Measurements from ENCODE around the gene PHLDA1.
"Not testable (repeated sequence)": the region's sequence is repeated elsewhere in the genome, so short reads cannot be mapped to it uniquely, and the experiment has no call there.

Gene PHLDA1

GRCh38 chr12:76018111-76018510 is 13.5 kb downstream of the PHLDA1 start:
- no peak for DNase-seq

GRCh38 chr12:76014007-76014406 is 17.6 kb downstream of the PHLDA1 start:
- no peak for DNase-seq

DNA sequence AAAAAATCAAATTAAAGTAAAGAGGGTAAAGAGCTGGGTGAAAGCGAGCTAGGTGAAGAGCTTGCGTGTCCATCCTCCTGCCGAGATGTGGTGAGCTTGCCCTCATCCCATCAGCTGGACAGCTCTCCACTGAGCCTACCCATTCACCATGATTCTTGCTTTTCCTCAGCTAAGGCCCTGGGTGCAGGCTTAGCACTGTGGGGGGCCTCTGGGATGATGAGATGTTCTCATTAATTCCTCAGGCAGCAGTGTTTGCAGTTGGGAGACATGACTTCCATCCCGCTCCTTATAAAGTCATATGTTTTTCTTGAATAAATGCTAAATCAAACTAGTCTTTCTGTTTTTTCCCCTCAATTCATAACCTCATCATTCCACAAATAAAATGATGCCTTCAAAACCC is 18.0 kb downstream of the PHLDA1 start:
- DNase-seq: no peak

GRCh38 chr12:76012644-76013043 is 18.9 kb downstream of the PHLDA1 start:
- DNase-seq: no peak

- no peak for DNase-seq
Observed at GRCh38 chr12:76010732-76011458, 20.7 kb downstream of the PHLDA1 start.

GRCh38 chr12:76008428-76008827 is 23.1 kb downstream of the PHLDA1 start:
- no peak for DNase-seq

GRCh38 chr12:76007640-76008039 is 23.9 kb downstream of the PHLDA1 start:
- no peak for DNase-seq

DNA sequence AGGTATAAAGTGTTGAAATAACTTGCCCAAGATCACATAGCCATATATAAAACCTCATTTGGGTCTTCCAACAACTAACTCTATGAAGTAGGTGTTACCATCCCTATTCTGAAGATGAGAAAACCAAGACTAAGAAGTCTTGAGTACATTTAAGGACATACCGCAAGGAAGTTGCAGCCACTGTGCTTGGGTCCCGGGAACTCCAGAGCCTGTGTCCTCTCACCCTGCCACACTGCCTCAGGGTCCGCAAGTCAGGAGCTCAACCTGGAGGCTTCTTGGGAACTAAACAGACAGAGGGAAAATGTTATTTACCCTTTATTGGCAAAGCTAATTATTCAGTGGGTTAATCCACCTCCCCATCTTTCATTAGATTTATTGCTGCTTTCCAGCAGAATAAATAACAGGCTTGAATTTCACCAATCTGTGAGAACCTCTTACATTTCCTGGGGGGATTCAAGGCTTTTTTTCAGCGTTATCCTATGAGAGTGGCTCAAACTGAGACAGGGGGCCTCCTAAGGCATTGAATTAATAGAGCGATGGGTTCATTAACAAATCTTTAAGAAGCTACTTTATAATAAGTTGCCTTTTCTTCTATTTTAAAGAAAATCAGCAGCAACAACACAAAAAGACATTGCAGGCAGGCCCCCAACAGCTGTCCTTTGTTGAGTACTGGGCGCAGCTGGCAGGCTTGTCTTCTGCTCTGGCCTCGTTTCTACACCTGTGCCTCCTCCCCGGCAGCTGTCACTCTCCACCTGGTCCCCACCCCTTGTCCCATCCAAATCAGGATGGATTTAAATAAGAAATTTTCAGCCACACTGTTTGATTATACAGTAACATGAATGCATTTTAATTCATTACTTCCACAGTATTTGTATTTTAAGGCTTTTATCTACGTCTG is 25.3 kb downstream of the PHLDA1 start:
- DNase-seq: peak; percentile 48

DNA sequence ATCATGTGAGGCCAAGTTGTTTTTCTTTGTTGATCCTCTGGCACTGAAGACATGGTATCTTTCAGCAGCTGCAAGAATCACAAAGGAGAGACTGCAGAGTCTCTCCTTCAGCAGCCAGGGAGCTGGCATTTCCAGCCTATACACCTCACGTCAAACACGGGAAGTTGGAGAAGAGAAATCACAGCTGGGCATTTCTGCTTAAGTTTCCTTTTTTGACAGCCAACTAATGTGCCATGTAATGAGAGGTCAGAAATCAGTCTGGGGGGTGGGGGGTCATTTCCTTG is 28.3 kb downstream of the PHLDA1 start:
- DNase-seq: no peak

GRCh38 chr12:76002598-76003354 is 28.8 kb downstream of the PHLDA1 start:
- DNase-seq: peak; percentile 50

DNA sequence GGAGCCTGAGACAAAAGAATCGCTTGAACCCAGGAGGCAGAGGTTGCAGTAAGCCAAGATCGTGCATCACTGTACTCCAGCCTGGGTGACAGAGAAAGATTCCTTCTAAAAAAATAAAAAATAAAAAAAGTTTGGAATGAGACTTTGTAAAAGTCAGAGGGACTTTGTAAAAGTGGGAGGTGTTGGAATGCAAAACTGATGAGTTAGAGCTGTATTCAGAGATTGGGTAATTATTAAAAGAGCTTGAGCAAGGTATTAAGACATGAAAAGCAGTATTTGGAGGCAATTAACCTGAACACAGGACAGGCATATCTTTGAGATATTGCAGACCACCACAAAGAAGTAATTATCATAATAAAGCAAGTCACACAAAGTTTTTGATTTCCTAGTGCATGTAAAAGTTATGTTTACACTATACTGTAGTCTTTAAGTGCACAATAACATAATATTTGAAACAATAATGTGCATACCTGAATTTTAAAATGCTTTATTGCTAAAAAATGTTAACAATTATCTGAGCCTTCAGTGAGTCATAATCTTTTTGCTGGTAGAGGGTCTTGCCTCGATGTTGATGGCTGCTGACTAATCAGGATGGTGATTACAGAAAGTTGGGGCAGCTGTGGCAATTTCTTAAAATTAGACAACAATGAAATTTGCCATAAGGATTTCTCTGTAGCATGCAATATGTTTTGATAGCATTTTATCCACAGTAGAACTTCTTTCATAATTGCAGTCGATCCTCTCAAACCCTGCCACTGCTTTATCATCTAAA is 33.1 kb downstream of the PHLDA1 start:
- no peak for DNase-seq

DNA sequence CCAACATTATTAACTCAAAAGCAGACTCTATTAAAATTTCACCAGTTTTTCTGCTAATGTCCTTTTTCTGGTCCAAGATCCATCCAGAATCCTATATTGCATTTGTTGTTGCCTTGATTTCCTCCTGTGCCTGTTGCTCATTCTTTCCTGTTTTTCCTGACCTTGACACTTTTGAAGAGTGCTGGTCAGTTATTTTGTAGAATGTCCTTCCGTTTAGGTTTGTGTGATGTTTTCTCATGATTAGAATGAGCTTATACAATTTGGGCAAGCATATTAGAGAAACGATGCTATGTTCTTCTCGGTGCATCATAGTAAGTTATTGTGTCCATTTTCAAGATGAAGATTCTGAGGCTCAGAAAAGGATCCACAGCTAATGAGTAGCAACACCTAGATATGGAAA is 33.9 kb downstream of the PHLDA1 start:
- no peak for DNase-seq

DNA sequence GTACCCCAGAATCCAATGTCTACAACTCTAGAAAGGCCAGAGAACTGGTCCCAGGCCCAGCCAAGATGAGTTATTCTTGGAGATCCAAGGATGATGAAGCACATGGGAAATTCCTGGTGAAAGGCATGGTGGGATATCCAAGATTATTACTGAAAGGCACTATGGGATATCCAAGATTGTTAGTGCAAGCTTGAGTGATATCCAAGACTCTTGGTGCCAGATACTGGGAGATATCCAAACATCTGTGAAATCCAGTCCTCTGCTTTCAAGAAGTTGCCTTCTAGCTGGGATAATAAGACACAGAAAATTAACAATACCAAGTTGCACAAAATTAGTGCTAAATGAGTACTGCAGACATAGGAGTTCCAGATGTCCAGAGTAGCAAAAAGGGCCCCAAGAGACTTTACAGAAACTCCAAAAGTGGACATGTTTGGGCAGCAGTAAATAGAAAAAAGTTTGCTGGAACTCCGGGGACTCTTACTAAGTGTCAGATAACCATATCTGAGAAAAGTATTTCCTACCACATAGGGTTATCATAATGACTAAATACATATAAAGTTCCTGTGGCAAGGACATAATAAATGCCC is 34.6 kb downstream of the PHLDA1 start:
- no peak for DNase-seq

GRCh38 chr12:75995691-75996090 is 35.9 kb downstream of the PHLDA1 start:
- DNase-seq: no peak

- DNase-seq: no peak
Observed at GRCh38 chr12:75994069-75994740, 37.4 kb downstream of the PHLDA1 start.

GRCh38 chr12:75991753-75992152 is 39.8 kb downstream of the PHLDA1 start:
- DNase-seq: no peak

DNA sequence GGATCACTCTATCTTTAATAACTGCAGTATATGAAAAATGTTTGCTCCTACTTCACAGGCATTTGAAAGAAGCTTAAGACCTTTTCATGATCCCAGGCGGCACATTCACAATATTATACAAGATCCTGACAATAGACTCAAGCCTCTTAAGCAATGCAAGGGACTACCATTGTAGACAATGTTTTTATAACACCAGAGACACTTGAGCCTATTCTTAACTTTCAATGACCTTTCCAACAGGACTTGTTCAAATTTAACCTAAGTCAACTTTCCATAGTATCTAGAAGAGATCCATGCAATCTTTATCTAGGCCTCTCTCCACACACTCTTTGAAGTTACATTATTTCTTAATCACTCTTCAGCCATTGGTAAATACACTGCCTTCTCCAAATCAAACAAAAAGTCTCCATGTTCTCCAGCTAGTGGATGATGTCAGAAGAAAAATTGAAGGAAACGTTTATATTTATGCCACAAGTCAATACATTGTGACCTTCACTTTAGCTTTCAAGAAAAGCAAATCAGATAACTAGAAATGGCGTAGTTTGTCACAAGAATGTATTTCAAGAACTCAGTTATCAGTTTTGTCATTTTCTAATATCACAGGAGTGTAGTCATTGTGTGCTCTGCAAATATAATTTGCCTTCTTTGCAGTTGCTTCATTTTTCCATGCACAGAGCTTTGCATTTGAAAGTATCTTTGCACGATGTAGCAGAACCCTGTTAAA is 41.2 kb downstream of the PHLDA1 start:
- DNase-seq: no peak

DNA sequence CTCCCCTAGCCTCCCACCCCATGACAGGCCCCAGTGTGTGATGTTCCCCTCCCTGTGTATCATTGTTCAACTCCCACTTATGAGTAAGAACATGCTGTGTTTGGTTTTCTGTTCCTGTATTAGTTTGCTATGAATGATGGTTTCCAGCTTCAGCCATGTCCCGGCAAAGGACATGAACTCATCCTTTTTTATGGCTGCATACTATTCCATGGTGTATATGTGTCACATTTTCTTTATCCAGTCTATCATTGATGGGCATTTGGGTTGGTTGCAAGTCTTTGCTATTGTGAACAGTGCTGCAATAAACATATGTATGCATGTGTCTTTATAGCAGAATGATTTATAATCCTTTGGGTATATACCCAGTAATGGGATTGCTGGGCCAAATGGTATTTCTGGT is 43.9 kb downstream of the PHLDA1 start:
- DNase-seq: not testable (repeated sequence)

GRCh38 chr12:75986001-75986746 is 45.4 kb downstream of the PHLDA1 start:
- no peak for DNase-seq

GRCh38 chr12:75985566-75985965 is 46.0 kb downstream of the PHLDA1 start:
- no peak for DNase-seq

Measured in NCI-H1694 (cell line).